ENCODE measurements around the gene AACS. TPM values are rescaled to one million over a fixed set of nuclear protein-coding genes. Genes with fewer than 3 reads are reported as not detected.

The AACS gene
- polyA plus RNA-seq, 4 donors, result 16.8 to 25.9 (median 22.3) TPM

DNA sequence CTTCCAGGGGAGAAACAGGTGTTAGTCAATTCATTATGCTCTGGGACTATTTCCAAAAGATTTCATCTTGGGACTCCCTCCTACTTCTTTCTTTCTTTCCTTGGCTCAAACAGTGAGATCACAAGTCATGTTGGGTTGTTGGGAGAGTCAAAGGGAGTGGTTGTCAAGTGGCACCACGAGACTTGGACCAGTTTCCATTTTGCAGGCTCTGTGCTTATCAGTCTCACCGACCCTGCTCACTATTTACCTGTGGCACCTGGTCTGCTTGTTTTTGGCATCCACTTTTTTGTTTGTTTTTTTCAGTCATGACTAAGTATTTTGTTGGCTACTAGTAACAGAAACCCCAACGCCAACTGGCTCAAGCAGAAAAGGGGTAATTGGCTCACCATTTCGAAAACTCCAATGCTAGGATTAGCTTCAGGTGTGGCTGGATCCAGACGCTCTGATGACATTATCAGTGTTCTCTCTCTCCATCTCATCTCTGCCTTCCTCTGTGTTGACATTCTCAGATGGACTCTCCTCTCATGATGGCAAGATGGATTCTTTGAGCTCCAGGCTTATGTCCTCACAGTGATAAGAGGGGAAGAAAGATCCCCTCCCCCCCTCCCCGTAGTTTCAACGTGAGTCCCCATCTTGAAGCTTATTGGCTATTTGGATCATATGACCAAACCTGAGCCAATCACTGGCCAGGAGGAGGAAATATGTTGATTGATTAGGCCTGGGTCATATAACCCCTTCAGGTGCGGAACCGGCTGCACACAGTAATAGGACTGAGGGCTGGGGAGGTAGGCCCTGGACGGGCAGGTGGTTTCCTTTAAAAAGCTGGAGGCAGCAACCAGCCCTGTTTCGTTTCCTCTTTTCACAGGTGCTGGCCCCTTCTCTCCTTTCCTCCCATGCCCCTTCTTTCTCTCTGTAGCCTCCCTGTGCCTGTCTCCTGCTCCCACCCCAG, 84.2 kb downstream of the AACS start:
- no peak for DNase-seq (ENCODE audit: low read depth in 4 of 4, low spot score in 3 of 4)

DNA sequence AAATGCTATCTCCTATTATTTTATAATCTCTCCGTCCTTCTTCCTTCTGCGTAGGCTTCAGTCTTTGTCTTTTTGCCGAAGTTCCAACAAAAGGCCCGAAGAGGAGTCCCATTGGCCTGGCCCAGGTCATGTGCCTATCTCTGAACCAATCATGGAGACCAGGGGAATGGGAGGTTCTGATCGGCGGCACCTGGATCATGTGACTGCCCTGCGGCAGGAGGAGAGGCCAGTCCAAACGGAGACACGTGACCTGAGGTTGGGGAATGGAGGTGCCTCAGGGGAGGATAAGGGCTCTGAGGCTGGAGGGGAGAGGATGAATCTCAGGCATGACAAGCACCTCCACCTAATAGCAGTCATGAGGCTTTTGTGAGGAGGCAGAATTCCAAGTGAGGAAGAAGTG, 86.0 kb downstream of the AACS start:
- no peak for DNase-seq (ENCODE audit: low read depth in 4 of 4, low spot score in 3 of 4)

DNA sequence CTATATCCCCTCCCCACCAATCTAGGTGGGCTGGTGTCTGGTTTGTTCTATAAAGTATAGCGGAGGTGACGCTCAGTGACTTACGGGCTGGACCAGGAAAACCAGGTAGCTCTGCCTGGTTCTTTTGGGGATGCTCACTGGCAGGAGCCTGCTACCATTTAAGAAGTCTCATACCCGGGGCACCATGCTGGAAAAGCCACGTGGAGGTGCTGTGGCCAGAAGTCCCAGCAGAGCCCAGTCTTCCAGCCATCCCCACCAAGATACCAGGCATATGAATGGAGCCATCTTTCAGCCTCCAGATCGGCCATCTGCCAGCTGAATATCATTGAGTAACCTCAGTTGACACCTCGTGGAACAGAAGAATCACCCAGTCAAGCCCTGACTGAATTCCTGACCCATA, 87.2 kb downstream of the AACS start:
- DNase-seq (ENCODE audit: low read depth in 4 of 4, low spot score in 3 of 4), result no peak

DNA sequence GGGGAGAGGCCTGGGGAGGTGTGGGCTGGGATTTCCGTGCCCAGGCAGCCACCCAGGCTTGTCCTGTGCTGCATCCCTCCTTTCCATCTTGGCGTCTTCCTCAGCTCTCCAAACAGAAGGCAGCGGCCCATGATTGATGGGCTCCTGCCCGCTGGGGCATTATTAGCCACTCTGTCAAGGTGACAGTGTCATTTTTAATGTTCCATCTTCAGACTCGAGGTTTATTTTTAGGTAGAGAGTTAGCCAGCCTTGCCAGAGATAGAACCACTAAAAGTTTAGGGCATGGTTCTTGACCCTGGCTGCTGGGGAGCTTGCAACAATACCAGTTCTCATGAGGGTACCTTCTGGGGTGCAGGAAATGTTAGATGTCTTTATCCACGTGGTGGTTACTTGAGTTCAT, 90.1 kb downstream of the AACS start:
- no peak for DNase-seq (ENCODE audit: low read depth in 4 of 4, low spot score in 3 of 4)

DNA sequence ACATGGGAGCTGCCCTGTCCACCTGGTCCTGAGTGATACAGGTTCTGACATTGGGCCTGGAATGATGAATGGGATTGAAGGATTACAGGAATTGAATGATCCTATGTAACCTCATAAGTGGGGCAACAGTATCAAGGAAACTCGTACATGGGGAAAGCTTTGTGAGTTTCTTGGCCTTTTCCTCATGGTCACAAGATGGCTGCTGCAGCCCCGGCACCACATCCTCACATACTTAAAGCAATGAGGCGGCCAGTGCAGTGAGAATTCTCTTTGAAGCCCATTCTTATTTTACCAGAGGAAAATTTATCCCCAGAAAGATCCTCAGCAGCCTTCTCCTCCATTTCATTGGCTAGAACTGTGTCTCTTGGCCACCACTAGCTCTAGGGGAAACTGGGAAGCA, 91.9 kb downstream of the AACS start:
- no peak for DNase-seq (ENCODE audit: low read depth in 4 of 4, low spot score in 3 of 4)

DNA sequence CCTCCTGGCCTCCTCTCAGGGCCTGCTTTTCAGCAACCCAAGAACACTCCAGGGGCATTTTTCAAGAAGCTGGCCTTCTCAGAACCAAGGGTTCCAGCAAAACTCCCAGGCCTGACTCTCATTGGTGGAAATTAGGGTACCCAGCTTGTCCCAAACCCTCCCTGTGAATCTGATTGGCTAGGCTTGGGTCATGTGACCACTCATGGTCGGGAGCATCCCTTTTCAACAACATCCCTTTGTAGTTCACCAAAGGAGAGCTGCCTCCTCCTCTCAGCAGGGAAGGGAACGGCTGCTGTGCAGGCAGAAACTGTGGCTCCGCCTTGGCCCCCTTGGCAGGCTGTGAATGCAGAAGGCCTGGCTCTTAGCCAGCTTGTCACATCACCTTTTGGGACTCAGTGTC, 94.5 kb downstream of the AACS start:
- no peak for DNase-seq (ENCODE audit: low read depth in 4 of 4, low spot score in 3 of 4)

DNA sequence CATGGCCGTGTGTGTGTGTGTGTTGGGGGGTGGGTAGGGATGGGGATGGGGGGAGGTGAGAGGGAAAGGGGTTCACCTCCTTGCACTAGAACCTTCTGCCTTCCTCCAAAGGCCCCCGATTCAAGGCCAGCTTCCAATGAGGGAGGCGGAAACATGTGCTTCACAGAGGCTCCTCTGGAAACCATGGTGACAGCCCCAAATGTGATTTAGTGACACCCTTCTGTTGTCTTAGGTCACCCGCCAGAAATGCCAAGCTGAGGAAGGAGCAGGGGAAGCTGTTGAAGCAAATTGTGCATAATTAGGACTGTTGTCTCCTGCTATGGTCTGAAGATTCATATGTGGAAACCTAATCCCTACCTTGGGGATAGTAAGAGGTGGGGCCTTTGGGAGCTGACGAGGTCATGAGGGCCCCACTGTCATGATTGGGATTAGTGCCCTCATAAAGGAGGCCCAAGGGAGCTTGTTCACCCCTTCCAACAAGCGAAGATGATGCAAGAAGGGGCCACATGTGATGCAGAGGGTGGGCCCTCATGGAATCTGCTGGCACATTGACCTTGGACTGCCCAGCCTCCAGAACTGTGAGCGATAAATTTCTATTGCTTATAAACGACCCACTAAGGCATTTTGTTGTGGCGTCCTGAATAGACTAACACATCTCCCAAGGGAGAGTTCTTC, 95.2 kb downstream of the AACS start:
- DNase-seq (ENCODE audit: low read depth in 4 of 4, low spot score in 3 of 4), result no peak

DNA sequence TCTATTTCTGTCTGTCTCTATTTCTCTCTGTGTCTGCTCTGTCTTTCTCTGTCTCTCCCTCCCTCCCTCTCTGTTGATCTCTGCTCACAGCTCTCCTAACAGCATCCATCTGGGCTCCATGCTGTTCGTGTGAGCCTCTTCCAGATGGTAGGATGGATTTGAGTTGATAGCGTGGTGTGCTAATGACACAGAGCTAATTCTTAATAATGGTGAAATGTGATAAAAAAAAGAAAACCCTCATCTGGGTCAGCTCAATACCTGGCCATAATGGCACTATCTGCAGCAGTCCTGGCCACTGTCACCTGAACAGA, 96.4 kb downstream of the AACS start:
- no peak for DNase-seq (ENCODE audit: low read depth in 4 of 4, low spot score in 3 of 4)

DNA sequence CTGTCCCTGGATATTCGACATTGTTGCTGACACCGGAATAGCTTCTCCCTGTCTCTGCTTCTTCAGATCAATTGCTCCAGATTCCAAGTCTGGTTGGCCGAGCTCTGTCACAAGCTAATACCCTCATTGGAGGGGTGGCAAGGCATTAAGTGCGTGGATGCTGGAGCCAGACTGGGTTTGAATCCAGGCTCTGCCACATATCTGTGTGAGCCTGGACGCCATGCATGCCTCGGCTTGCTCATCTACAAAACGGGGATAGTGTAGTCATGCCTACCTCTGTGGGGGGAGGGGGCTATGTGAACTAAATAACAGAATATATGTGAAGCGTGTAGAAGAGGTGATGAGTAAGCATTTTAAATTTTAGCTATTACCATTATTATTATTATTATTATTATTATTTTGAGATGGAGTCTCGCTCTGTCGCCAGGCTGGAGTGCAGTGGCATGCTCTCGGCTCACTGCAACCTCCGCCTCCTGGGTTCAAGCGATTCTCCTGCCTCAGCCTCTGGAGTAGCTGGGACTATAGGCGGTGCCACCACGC, 97.3 kb downstream of the AACS start:
- DNase-seq (ENCODE audit: low read depth in 4 of 4, low spot score in 3 of 4), result no peak

DNA sequence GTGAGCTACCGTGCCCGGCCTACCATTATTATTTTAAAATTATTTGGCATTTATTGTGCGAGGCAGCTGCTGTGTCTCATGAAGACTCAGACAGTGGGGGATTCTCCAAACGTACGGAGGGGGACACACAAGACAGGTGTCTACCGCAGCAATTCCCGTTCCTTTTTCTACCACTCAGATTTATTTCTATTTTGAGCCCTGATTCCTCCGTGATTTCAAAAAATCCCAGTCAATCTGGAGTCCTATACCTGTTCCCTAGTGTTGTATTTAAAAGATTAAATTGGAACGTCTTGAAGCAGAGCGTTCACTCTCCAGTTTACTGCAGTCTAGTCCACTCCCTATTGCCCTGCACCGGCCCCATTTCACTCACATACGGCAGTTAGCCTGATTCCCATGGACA, 97.9 kb downstream of the AACS start:
- DNase-seq (ENCODE audit: low read depth in 4 of 4, low spot score in 3 of 4), result no peak

DNA sequence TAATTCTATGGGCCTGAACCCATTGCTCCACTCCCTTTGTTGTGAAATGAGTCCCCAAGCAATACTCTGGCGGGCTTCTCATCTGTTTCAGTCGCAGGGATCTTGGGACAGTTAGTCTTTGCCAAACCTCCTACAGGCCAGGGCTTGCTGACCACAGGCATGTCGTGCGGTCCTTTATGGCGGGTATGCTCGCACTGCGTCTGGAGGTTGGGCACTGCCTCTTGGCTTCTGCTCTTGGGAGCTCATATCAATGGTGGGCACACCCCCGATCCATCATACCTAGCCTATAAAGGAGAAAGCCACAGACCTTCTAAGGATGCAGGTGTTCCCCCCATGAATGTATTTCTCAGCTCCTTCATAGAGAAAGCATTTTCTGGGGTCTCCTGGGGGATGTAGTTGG, 99.3 kb downstream of the AACS start:
- no peak for DNase-seq (ENCODE audit: low read depth in 4 of 4, low spot score in 3 of 4)

DNA sequence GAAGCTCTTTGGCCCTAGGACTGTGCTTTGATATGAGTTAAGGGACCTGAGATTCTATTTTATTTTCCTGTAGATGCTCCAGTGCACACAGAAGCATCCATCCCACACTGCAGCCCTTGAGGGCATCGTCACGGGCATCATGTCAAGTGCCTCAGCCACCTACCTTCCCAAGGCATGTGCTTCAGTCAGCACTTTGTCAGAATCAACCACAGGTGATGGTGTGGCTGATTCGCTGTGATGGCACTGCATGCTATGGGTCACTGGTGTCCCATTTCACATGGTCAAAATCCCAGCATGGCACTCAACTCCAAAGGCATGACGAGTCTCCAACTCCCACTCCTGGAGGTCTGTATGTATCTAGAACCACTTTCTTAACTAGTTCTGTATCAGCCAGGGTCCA, 100.8 kb downstream of the AACS start:
- no peak for DNase-seq (ENCODE audit: low read depth in 4 of 4, low spot score in 3 of 4)

DNA sequence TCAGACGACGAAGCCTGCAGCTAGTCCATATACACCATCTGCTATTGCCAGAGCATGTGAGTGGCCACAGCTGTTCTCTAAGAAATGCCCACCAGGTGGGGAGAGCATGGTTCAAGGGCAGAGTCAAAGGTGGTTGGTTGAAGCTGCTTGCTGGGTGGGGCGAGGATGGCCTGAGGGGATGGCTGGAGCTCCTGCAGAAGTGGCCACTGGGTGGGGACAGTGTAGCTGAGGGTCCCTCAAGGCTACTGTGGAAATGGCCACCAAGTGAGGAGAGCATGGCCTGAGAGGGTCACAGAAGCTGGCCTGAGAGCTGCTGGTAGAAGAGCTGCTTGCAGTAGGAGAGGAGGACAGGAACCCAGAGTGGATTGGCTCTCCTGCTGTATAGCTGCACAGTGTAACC, 102.4 kb downstream of the AACS start:
- DNase-seq (ENCODE audit: low read depth in 4 of 4, low spot score in 3 of 4), result no peak

DNA sequence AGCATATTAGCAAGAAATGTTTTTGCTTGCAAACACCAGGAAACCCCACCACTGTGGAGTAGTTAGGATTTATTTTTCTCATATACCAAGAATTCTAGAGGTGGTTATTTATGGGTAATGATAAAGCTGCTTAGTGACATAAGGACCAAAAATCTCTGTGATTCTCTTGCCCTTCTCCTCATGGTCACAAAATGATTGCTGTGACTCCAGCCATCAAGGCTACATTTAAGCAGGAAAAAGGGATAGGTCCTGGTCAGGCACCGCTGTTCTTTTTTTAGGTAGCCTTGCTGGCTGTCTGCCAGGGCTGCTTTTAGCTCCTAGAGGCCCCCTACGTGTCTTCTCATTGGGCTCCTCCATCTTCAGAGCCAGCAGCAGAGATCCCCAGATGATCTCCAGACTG, 104.2 kb downstream of the AACS start:
- DNase-seq (ENCODE audit: low read depth in 4 of 4, low spot score in 3 of 4), result no peak

DNA sequence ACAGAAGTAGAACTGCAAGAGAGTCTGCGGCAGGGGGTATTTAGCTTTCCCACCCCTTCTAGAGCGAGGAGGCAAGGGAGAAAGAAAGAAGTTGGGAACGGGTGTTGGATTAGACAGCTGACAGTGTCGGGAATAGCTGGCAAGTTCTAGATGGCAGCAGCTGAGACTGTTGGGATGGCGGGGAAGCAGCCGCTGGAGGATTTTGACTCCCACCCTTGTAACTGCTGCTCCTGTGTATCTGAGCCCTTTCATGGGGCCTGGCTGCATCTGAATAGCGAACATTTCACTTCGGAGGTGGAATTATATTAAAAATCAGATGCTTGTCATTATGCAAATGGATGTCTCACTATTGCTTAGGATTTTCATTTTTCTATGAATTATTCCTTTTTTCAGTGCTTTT, 104.6 kb downstream of the AACS start:
- DNase-seq (ENCODE audit: low read depth in 4 of 4, low spot score in 3 of 4), result no peak

DNA sequence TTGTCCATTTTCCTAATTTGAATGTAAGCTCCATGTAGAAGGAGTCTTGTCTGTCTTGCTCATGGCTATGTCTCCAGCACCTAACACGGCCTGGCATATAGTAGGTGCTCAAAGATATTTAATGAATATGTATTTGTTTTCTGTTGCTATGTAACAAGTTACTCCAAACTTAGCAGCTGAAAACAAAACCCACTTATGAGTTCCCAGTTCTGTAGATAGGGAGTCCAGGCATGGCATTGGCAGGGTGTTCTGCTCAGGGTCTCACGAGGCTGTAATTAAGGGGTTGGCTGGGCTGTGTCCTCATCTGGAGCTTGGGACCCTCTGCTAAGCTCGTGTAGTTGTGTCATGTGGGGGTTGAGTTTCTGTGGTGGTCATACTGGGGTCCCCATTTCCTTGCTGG, 106.0 kb downstream of the AACS start:
- DNase-seq (ENCODE audit: low read depth in 4 of 4, low spot score in 3 of 4), result no peak

DNA sequence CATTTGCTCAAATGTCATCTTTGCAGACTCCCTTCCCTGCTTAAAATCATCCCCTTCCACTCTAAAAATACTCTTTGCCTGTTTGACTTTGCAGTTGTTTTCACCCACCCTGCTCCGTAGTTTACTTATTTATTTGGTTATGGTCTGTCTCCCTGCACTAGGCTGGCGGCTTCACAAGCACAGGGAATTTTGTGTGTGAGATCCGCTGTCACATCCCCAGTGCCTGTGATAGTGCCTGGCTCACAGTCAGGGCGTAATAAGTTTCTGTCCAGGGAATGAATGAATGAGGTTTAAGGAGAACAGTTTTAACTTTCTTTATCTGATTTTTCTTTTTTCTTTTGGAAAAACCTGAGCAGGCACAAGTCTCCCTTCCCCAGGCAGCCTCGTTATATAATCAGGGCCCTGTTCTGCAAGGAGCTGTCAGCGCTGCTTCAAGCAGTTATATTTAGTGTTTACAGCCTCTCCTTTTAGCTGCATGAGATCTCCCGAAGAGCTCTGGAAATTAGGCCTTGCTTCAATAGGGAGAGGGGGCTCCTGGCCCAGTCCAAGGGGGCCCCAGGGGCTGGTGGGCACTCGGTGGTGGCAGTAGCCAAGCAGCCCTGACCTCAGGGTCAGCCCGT, 107.1 kb downstream of the AACS start:
- DNase-seq (ENCODE audit: low read depth in 4 of 4, low spot score in 3 of 4), result no peak

DNA sequence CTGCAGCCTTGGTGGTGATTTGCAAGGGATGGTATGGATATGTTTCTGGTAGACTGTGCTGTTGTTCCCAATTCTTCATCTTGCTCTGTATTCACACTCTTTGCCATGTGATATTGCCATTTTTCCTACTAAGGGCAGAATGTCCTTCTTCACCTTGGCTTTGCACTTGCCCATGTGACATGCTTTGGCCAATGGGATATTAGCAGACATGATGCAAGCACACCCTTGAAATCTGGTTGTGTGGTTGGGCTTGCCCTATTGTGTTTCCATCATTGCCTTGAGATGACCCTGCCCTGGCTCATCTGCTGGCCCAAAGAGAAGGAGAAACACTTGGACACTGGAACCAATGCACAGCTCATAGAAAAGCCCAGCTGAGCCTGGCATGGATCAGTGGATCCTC, 110.3 kb downstream of the AACS start:
- DNase-seq (ENCODE audit: low read depth in 4 of 4, low spot score in 3 of 4), result no peak

DNA sequence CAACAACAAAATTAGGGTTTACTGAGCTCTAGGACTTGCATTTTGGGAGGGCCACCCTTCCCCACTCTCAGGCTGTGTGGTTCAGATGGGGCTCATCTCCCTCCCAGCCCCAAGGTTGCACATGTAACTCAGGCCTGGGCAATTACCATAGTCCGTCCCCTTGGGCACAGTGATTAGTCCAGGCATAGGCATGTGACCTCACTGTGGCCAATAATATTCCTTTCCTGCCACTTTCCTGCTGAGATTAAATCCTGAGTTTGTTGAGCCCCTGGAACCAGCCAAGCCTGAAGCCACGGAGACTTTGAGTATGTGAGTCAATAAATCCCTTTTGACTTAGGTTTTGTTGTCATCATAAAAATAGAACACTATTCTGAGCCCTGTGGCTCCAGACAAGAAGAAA, 113.0 kb downstream of the AACS start:
- DNase-seq (ENCODE audit: low read depth in 4 of 4, low spot score in 3 of 4), result no peak

DNA sequence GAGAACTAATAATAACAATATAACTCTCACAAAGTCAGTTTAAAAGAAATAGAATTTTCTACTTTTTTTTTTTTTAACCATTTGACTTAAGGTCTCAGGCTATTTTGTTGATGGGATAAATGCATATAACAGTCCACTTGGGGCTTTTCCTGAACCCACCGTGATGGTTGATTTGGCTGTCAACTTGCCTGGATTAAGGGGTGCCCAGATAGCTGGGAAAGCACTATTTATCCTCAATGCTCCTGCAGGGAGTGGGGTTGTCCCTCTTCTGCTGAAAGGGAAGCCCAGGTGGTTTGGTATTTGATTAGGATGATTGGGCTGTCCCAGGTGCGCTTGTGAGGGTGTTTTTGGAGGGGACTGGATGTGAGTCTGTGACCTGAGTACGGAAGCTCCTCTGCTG, 114.9 kb downstream of the AACS start:
- DNase-seq (ENCODE audit: low read depth in 4 of 4, low spot score in 3 of 4), result no peak

DNA sequence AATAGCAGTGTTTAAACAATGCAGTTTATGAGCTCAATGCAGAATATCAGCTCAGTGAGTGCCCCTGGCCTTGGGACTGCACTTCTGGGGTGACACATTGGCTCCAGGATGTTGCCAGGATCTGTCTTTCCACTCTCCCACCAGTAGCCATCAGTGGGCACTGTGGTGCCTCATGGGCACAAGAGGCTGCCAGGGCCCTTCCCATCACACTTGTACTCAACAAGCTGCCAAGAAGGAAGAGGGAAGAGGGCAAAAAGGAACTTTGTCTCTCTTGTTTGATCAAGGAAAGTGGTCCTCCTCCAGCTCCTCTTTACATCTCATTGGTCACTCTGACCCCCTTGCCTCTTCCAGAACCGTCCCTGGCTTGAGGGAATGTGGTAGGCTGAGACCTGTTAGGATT, 115.9 kb downstream of the AACS start:
- DNase-seq (ENCODE audit: low read depth in 4 of 4, low spot score in 3 of 4), result no peak

All from left renal pelvis (tissue), 4 donors.